AG04449 (cell line): ENCODE measurements around the gene ZRANB1.

Experiments used
- CTCF ChIA-PET: fragments of 350-600 bp; formaldehyde crosslinking; extraction: SDS; loops from one replicate; lab custom pipeline; 2021; ENCODE audit warnings: antibody characterized with exemption; lab: Yijun Ruan, JAX
- POLR2A ChIA-PET: fragments of 400-600, 350-600 bp; formaldehyde crosslinking; extraction: SDS; loops from one replicate; lab custom pipeline; 2020; ENCODE audit warnings: antibody characterized with exemption, inconsistent platforms; lab: Yijun Ruan, JAX
- DNase-seq: peaks from one replicate; pipeline ENCODE4 v3.0.0-alpha.2; 2010; ENCODE audit warnings: low read depth, low spot score
- H3K4me3 ChIP-seq: 2 replicates; pipeline ENCODE4 v1.5.1; 2011; ENCODE audit warnings: low read depth, mild to moderate bottlenecking, control low read depth, low read length
- CTCF ChIP-seq: IDR thresholded peaks from one replicate; pipeline ENCODE4 v1.5.1; 2011; ENCODE audit warnings: mild to moderate bottlenecking, moderate library complexity, low read length, control low read depth, inconsistent platforms; ENCODE audit not compliant: insufficient read depth; ENCODE audit errors: missing control alignments

ZRANB1 gene

GRCh38 chr10:124974131-124974530, 32.2 kb downstream of the ZRANB1 start:
- no peak for TF ChIP-seq CTCF
- no peak for DNase-seq
- H3K4me3 ChIP-seq, result no peak overlapping the region
- ChIA-PET CTCF (interaction anchor here (1.6 kb wide), 1 partner anchor 9 kb away, joined by 4 read pairs; no protein-coding TSS in a partner anchor), POLR2A (interaction anchor here (0.6 kb wide), 1 partner anchor 238 kb away, joined by 5 read pairs; no protein-coding TSS in a partner anchor)

GRCh38 chr10:124975977-124976514, 34.1 kb downstream of the ZRANB1 start:
- ChIA-PET CTCF (interaction anchor here (1.2 to 1.9 kb wide), 2 partner anchors 15 to 17 kb away, joined by 5 read pairs; no protein-coding TSS in a partner anchor), POLR2A (no interaction called here)
- DNase-seq, result no peak
- no peak for TF ChIP-seq CTCF
- no peak overlapping the region for H3K4me3 ChIP-seq

- CTCF ChIA-PET, result no interaction called here
- no peak for DNase-seq
- TF ChIP-seq CTCF, result no peak
- no peak overlapping the region for H3K4me3 ChIP-seq
- POLR2A ChIA-PET, result no interaction called here
Measured at GRCh38 chr10:124977161-124977560, 35.2 kb downstream of the ZRANB1 start.

- DNase-seq, result no peak
- CTCF ChIA-PET, result interaction anchor here (1.2 kb wide), 1 partner anchor 14 kb away, joined by 7 read pairs; no protein-coding TSS in a partner anchor
- no peak for TF ChIP-seq CTCF
- POLR2A ChIA-PET, result no interaction called here
- no peak overlapping the region for H3K4me3 ChIP-seq
Measured at GRCh38 chr10:124977648-124978375, 35.9 kb downstream of the ZRANB1 start.

- ChIA-PET CTCF (interaction anchor here (1.2 kb wide), 1 partner anchor 13 kb away, joined by 7 read pairs; no protein-coding TSS in a partner anchor), POLR2A (no interaction called here)
- H3K4me3 ChIP-seq, result no peak overlapping the region
- no peak for TF ChIP-seq CTCF
- no peak for DNase-seq
Measured at GRCh38 chr10:124978376-124978725, 36.4 kb downstream of the ZRANB1 start.

GRCh38 chr10:124983321-124983720, 41.4 kb downstream of the ZRANB1 start:
- POLR2A ChIA-PET, result no interaction called here
- no peak for DNase-seq
- no peak overlapping the region for H3K4me3 ChIP-seq
- TF ChIP-seq CTCF, result no peak
- CTCF ChIA-PET, result interaction anchor here (1.3 to 2.9 kb wide), 2 partner anchors 9 kb away, joined by 4 to 15 read pairs; no protein-coding TSS in a partner anchor
